Heart right ventricle (tissue), 16 donors: ENCODE measurements around the gene ZC3H11A. TPM values are rescaled to one million over a fixed set of nuclear protein-coding genes. Genes with fewer than 3 reads are reported as not detected.
A peak's percentile ranks its signal among the peaks of the same experiment; 100 is the strongest.

Source experiments
- ATAC-seq, 8 donors: fragments of 200-7000 bp; cut with Tn5 transposase; one replicate each; pipeline ENCODE4 v1.9.1; 2020; ENCODE audit warnings: mild to moderate bottlenecking in 8 of 8, moderate library complexity in 8 of 8, moderate number of reproducible peaks in 1 of 8
- DNase-seq, 2 donors: peaks; one replicate each; pipeline ENCODE4 v3.0.0-alpha.2; 2020
- H3K27ac ChIP-seq, 10 donors: fragments of 200-600 bp; sonication (generic) in 2 of 10; one replicate each; pipeline versions ENCODE4 v1.5.0 to v1.8.0; 2020 to 2022; ENCODE audit warnings: mild to moderate bottlenecking in 3 of 10
- H3K27me3 ChIP-seq, 7 donors: fragments of 200-600 bp; one replicate each; pipeline ENCODE4 v1.8.0; 2021 to 2022; ENCODE audit warnings: mild to moderate bottlenecking in 2 of 7
- H3K36me3 ChIP-seq, 9 donors: fragments of 200-600 bp; sonication (generic) in 1 of 9; one replicate each; pipeline versions ENCODE4 v1.5.0 to v1.8.0; 2020 to 2022; ENCODE audit warnings: mild to moderate bottlenecking in 2 of 9
- H3K4me1 ChIP-seq, 9 donors: fragments of 200-600 bp; sonication (generic) in 1 of 9; one replicate each; pipeline versions ENCODE4 v1.5.0 to v1.8.0; 2020 to 2022; ENCODE audit warnings: mild to moderate bottlenecking in 4 of 9
- H3K4me3 ChIP-seq, 10 donors: fragments of 200-600 bp; sonication (generic) in 2 of 10; one replicate each; pipeline versions ENCODE4 v1.5.0 to v1.8.0; 2020 to 2022; ENCODE audit warnings: mild to moderate bottlenecking in 7 of 10, moderate library complexity in 2 of 10
- H3K9me3 ChIP-seq, 11 donors: fragments of 200-600 bp in 10 of 11; sonication (generic) in 2 of 11; one replicate each; pipeline versions ENCODE4 v1.5.0 to v1.8.0; 2013 to 2022; ENCODE audit warnings: mild to moderate bottlenecking in 2 of 11, control low read depth in 1 of 11, moderate library complexity in 1 of 11
- CTCF ChIP-seq, 9 donors: fragments of 200-600 bp; sonication (generic) in 2 of 9; IDR thresholded peaks; one replicate each; pipeline versions ENCODE4 v1.5.0 to v1.8.0; 2021 to 2022; ENCODE audit warnings: antibody characterized with exemption in 9 of 9, mild to moderate bottlenecking in 5 of 9, moderate library complexity in 1 of 9
- WGBS, 2 donors: extraction: QIAGEN DNeasy Blood & Tissue Kit; methylation state at CpG; one replicate each; pipeline ENCODE4 v1.1.7; 2013; ENCODE audit warnings: inconsistent platforms in 1 of 2; 5-methylcytosine and 5-hydroxymethylcytosine counted together
- intact Hi-C, 10 donors: fragments of 100-400 bp; cut with DNase I; formaldehyde crosslinking; loops; one replicate each; pipeline versions ENCODE4 v1.11.1 to v1.14.2; 2022
- polyA plus RNA-seq, 2 donors: library from polyadenylated mRNA; stranded (reverse); fragments of 200-250 nt; gene quantifications; one replicate each; pipeline ENCODE4 v1.2.3, GENCODE V29; 2013
- total RNA-seq, 10 donors: library from RNA; stranded (reverse); fragmentation: NEBNext Ultra II Directional in 3 of 10; extraction: Animal tissue kit (Norgen Biotek cat#: 25700) in 3 of 10; gene quantifications; one replicate each; pipeline versions ENCODE4 v1.2.1 to v1.2.4, GENCODE V29; 2021 to 2023
- donor health status: Arrhythmogenic right ventricular cardiomyopathy.
- donor health status: ischemic (EF 13 %, LVEDD 7.1; RV severe dilation, severe dysfunction).
- donor health status: healthy with polysubstance abuse.
- donor health status: DM: no; HTN: yes; CAD: no.
- donor health status: DM: no; HTN: no; CAD: no.
- donor health status: ischemic (EF 25% LVEDD 6.9; RV normal size, moderate dysfunction).
- donor health status: ischemic (EF 25% LVEDD 5.7; RV mildly dilated, moderate dysfunction).
- donor health status: healthy.
- donor health status: DM: yes; HTN: yes; CAD: no.
- donor health status: Ischemic cardiomyopathy.
- donor health status: ischemic (EF 35%, LVEDD 5.7; RV mildly dilated, moderate dysfunction).
- donor health status: nonischemic (EF 11% LVEDD 7.7; RV severe dilation, severe dysfunction).
- donor health status: DM: yes; HTN: yes; CAD: no.
- donor health status: PGD.
- donor health status: ischemic (EF 29% LVEDD 5.4; RV normal size, mild dysfunction).
- donor health status: nonischemic (EF 23%, LVEDD 6.1; RV moderate dilation, normal function).

Gene ZC3H11A
- total and polyA plus RNA-seq, 12 donors: 25.3 to 63.8 (median 41.9) TPM

- peak overlapping the region in 9 of 10 donors; percentile 85 to 99 (median 97) for H3K27ac ChIP-seq
- peak overlapping the region in 9 of 10 donors; percentile 66 to 89 (median 74) for H3K4me3 ChIP-seq
- no peaks in the 10 kb centered on the region for H3K9me3 ChIP-seq
- TF ChIP-seq CTCF (IDR thresholded peaks at IDR 0.05): no peak
- H3K4me1 ChIP-seq: peaks cover 8 to 42% (median 36%) of the 10 kb centered on the region in 9 donors
- peaks cover 0 to 31% (median 0%) of the 10 kb centered on the region in 9 donors for H3K36me3 ChIP-seq
- intact Hi-C loops: loop anchor here in 3 of 10 donors (5.0 to 10.0 kb wide), 4 partner anchors 168 to 1830 kb away; partner anchors contain the start of gene ATP2B4 (in 2 of the 3)
- no peaks in the 10 kb centered on the region for H3K27me3 ChIP-seq
- DNase-seq: peak in 1 of 2 donors; percentile 7
- no peak for ATAC-seq
- 74 to 75% methylated on average over 19 of the region's 19 CpGs for WGBS, 2 donors
Measured at GRCh38 chr1:203794764-203795440, 521 bp upstream of the ZC3H11A start.

GRCh38 chr1:203796236-203796605 lies 798 bp downstream of the ZC3H11A start:
- Histone ChIP-seq H3K27ac (peak overlapping the region; percentile 85 to 99 (median 97)), H3K36me3 (peaks cover 0 to 32% (median 0%) of the 10 kb centered on the region in 9 donors), H3K27me3 (no peaks in the 10 kb centered on the region), H3K4me3 (peak overlapping the region; percentile 50 to 89 (median 74)), H3K9me3 (no peaks in the 10 kb centered on the region), H3K4me1 (peaks cover 11 to 55% (median 50%) of the 10 kb centered on the region in 9 donors)
- ATAC-seq: peak; percentile 19 to 58 (median 42)
- WGBS, 2 donors: 0 to 1% methylated on average over 12 of the region's 12 CpGs
- DNase-seq: peak in 1 of 2 donors; percentile 19
- intact Hi-C loops: loop anchor here in 3 of 10 donors (5.0 to 10.0 kb wide), 4 partner anchors 169 to 1829 kb away; partner anchors contain the start of gene ATP2B4 (in 2 of the 3)
- no peak for TF ChIP-seq CTCF (IDR thresholded peaks at IDR 0.05)

GRCh38 chr1:203797216-203797615 lies 1.8 kb downstream of the ZC3H11A start:
- Histone ChIP-seq H3K4me1 (peaks cover 11 to 65% (median 59%) of the 10 kb centered on the region in 9 donors), H3K4me3 (peak overlapping the region in 9 of 10 donors; percentile 66 to 89 (median 74)), H3K27ac (peak overlapping the region in 4 of 10 donors; percentile 97 to 99 (median 98)), H3K9me3 (no peaks in the 10 kb centered on the region), H3K36me3 (peaks cover 0 to 39% (median 0%) of the 10 kb centered on the region in 9 donors), H3K27me3 (no peaks in the 10 kb centered on the region)
- 59 to 60% methylated on average over 2 of the region's 2 CpGs for WGBS, 2 donors
- ATAC-seq (no peak), DNase-seq (no peak)
- no peak for TF ChIP-seq CTCF (IDR thresholded peaks at IDR 0.05)
- intact Hi-C loops: loop anchor here in 3 of 10 donors (5.0 to 10.0 kb wide), 4 partner anchors 170 to 1828 kb away; partner anchors contain the start of gene ATP2B4 (in 2 of the 3)

GRCh38 chr1:203797948-203798655 lies 2.7 kb downstream of the ZC3H11A start:
- WGBS, 2 donors: 55 to 62% methylated on average over 6 of the region's 6 CpGs
- no peak for TF ChIP-seq CTCF (IDR thresholded peaks at IDR 0.05)
- no peaks in the 10 kb centered on the region for H3K9me3 ChIP-seq
- ATAC-seq (no peak), DNase-seq (no peak)
- H3K36me3 ChIP-seq: peaks cover 0 to 44% (median under 1%) of the 10 kb centered on the region in 9 donors
- H3K4me1 ChIP-seq: peaks cover 11 to 72% (median 64%) of the 10 kb centered on the region in 9 donors
- H3K27me3 ChIP-seq: no peaks in the 10 kb centered on the region
- H3K27ac ChIP-seq: peak overlapping the region in 1 of 10 donors; percentile 5
- intact Hi-C loops: loop anchor here in 4 of 10 donors (2.0 to 10.0 kb wide), 5 partner anchors 57 to 1827 kb away; partner anchors contain the start of gene ATP2B4 (in 2 of the 4)
- peak overlapping the region in 1 of 10 donors; percentile 73 for H3K4me3 ChIP-seq
